ENCODE results near the gene ZFYVE28.
A peak's percentile ranks its signal among the peaks of the same experiment; 100 is the strongest.

Gene ZFYVE28

DNA sequence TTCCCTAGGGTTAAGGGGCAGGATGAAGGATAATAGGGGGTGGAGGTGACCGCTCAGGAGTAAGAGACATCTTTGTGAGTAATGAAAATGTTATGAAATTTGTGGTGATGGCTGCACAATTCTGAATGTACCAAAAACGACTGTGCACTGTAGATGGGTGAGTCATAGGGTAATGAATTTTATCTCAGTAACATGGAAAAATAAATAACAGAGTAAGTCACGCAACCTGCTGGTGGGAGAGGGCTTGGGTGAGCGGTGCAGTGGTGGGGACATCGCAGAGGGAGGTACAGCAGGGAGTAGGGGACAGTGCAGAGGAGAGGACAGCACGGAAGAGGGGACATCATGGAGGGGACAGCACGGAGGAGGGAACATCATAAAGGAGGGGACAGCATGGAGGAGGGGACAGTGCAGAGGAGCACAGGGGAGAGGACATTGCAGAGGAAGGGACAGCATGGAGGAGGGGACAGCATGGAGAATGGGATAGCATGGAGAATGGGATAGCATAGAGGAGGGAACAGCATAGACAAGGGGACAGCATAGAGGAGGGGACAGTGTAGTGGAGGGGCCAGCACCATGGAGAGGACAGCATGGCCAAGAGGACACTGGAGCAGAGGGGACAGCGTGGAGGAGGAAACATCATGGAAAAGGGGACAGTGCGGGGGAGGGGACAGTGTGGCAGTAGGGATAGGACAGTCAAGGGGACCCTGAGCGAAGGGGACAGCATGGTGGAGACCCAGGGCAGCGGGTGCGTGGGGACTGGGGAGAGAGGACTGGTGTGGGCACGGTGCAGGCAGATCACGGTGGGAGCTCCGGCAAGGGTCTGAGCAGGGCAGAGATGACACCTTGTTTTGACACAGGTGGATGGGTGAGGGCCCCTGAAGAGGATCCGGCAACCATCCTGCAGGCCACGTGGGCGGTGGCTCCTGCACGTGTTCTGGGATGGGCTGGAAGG, 88.1 kb downstream of the ZFYVE28 start:
- DNase-seq = no peak

DNA sequence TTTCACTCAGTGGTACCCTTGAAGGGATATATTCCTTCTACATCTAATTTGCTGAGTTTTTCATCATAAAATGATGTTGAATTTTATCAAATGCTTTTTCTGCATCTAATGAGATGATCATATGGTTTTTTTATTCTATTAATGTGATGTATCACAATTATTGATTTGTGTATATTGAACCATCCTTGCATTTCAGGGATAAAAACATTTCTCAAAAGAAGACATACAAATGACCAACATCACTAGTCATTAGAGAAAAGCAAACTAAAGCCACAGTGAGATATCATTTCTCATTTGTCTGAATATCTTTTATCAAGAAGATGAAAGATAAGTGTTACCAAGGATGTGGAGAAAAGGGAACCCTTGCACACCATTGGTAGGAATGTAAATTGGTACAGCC, 90.9 kb downstream of the ZFYVE28 start:
- DNase-seq = no peak

DNA sequence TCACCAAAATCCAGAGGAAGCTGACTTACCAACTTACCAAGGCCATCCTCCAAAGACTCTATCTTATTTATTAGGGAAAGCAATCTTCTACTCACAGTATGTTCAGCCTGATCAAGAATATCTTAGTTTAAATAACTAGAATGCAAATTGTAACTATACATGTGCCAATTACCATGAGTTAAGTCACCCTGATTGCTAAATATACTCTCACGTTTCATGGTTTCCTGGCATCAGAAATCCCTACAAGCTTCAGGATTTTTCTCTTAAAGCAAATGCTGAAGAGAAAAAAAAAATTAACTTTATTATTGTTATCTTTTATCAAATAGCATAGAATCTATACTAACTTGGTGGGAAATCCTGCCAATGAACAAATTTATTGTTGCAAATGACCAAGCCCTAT, 93.6 kb downstream of the ZFYVE28 start:
- DNase-seq = no peak

DNA sequence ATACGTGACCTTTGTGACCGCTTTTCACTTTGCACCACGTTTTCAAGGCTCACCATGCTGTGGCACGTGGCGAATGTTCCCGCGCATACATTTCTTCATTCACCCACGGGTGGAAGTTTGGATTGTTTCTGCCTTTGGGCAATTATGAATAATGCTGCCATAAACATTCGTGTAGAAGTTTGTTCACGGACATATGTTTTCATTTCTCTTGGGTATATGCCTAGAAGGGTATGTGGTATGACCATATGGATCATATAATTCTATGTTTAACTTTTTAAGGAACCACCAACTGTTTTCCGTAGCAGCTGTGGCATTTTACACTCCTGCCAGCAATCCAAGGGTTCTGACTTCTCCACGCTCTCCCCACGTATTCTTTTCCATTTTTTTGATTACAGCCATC, 95.6 kb downstream of the ZFYVE28 start:
- peak; percentile 67 for DNase-seq

DNA sequence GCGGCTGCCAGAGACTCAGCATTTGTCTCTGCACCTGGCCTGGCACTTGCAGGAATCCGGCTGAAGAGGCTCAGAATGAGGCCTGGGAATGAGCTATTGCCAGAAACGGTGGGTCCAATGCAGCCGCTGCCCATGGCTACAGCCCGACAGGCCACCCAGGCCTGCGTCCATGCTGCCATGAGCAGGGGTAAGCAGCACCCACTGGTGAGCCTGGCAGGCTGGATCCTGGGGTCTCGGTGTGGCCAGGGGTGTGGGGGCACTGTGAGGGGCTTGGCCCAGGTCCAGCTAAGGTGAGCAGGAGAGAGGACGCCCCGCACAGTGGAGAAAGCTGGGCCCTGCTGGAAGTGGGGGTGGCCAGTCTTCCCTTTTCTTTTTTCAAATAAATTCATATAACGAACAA, 96.2 kb downstream of the ZFYVE28 start:
- DNase-seq = no peak

DNA sequence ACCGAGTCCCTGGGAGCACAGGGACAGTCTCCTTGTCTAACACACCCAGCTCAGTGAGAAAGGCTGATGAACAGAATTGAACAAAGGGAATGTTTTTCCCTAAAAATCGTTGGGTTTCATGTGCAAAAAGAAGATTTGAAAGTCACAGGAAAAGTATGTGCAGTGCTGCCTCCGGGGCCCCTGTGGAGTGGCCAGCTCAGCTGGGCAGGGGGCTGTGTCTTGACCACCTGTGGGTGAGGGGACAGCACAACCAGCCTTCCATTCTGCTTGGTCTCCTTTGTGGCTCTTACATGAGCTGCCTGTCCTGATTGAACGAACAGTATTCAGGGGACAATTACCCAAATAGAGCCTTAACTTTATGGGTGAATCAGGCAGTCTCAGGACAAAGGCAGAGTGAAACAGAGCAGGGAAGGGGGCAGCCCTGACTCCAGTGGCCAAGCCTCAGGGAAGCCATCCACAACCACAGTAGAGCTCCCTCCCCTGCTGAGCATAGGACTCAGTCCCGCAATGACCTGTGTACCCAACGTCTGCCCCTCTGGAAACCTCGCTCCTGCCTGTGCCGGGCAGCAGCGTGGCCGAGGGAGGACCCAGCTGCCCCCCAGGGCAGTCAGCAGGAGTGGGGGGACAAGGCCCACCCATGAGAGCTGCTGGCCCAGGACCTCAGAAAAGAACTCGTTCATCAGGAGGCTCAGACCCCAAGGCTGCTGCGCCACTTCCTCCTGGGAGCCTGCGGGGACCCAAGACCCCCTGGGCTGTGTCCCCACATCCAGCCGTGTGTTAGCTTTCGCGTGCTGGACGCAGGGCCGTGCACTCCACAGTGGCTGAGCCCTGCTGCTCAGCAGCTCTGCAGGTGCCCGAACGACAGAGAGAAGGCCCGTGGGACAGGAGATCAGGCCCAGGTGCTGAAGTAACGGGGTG, 96.9 kb downstream of the ZFYVE28 start:
- DNase-seq = no peak

DNA sequence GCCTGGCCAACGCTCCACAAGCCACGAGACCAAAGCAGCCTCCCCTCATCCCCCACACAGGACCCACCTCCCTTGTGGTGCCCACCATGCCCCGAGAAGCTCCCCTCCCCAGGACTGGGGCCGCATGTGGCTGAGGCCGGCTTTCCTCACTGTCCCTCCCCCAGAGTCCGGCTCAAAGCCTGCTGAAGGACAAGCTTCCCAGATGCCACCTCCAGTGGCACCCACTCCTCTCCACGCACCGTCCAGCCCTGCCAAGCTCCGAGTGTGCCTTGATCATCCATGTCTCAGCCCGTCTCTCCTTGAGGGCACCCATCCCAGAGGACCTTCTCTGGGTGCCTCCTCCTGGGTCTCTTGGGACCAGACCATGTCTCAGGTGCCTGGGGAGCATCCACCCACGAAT, 97.7 kb downstream of the ZFYVE28 start:
- DNase-seq = no peak

DNA sequence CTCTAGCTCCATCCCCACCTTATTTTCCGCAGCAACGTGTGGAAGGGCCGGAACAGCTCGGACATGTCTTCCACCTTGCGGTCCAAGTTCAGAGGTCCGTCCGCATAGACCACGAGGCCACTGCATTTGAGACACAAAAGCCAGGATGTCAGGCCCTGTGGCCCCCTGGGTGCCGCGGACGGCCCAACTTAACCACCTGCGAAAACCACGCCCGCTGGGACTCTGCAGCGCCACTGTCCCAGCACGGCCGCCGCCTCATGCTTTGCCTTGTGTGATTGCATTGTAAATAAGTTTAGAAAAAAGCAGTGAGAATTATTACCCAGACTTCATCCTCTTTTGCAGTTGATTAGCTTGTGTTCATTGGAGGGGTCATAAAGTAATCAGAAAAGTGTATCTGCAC, 98.3 kb downstream of the ZFYVE28 start:
- no peak for DNase-seq

DNA sequence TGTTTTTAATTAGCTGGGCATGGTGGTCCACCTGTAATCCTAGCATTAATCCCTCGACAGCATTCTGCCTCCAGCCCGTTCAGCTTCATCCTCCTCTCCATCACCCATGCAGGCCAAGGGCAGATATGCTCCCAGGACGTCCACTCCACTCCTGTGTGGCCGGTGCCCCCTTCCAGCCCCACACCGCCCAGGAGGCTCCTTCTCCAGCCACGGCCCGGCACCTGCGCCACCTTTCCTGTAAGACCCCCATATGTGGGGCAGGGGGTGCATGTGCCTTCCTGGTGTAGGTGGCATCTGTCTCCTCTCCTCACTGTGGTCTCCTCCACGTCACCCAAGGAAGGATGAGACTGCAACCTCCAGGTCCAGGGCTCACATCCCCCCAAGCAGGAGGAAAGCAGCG, 99.6 kb downstream of the ZFYVE28 start:
- DNase-seq = no peak

DNA sequence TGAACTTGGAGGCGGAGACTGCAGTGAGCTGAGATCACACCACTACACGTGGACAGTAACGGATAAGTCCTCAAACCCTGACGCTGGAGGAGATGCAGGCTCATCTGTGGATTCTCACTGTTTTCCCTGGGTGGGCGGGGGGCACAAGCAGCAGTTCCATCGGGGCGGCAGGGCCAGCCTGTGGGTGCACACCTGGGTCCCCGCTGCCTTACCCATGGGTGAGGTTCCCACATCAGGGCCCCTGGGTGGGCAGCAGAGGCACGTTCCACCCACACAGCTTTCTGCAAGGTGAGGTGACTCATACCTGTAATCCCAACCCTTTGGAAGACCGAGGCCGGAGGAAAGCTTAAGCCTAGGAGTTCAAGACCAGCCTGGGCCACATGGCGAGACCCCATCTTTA, 100.0 kb downstream of the ZFYVE28 start:
- no peak for DNase-seq

DNA sequence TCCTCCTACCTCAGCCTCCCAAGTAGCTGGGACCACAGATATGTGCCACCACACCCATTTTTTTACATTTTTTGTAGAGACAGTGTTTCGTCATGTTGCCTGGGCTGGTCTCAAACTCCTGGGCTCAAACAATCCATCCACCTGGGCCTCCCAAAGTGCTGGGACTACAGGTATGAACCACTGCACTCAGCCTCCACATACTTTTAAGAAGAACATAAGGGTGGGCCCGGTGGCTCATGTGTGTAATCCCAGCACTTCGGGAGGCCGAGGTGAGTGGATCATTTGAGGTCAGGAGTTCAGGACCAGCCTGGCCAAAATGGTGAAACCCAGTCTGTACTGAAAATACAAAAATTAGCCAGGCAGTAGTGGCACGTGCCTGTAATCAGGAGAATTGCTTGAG, 105.1 kb downstream of the ZFYVE28 start:
- DNase-seq = no peak

DNA sequence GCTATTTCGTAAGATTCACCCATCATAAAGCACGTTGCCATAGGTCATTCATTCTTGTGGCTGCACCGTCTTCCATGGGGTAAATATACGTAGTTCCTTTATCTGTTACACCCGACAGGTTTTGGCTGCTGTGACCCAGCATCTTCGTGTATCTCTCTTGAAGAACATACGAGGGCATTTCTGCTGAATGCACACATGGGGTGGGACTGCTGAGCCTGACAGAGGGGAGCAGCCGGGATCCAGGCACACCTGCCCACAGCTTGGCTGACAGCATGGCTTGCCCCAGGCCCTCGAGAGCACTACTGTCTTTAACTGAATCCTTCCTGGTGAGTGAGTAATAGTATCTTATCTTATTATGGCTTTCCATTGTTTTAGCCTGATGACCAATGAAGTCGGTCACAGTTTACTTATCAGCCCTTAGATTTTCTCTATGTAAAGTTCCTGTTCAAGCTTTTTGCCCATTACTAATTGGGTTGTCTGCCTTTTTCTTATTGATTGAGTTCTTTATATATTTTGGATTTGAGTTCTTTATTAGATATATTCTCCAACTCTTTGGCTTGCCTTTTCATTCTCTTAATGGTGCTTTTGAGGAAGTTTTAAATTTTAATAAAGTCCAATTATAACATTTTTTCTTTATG, 111.6 kb downstream of the ZFYVE28 start:
- no peak for DNase-seq

DNA sequence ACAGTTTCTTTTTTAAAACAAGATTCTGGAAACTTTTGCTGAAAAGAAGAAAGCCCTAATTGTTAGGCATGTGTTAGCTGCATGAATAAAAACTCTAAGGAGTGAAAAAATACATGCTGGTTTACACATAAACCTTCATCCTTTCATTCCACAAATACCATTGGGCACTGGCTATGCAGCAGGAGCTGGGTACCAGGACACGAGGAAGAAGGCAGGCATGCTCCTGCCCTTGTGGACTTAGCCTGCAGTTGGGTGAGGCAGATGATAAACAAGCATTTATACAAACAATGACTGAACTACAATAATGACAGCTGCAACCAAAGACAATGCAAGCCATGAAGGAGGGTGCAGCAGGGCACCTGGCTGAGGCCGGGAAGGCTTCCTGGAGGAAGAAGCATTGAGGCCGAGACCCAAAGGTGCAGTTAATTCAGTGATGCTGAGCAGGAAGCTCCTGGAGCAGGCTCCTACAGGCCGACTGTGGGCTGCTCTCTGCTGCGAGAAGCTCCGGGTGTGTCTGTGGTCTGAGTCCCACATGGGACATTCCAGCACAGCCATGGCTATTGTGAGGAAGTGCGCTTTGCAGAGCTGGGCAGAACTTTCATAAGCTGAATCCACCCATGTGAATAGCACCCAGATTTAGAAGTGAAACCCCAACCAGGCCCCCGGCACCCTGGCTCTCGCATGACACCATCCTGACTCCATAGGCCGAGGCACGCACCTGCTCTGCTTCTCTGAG, 112.5 kb downstream of the ZFYVE28 start:
- DNase-seq = no peak

DNA sequence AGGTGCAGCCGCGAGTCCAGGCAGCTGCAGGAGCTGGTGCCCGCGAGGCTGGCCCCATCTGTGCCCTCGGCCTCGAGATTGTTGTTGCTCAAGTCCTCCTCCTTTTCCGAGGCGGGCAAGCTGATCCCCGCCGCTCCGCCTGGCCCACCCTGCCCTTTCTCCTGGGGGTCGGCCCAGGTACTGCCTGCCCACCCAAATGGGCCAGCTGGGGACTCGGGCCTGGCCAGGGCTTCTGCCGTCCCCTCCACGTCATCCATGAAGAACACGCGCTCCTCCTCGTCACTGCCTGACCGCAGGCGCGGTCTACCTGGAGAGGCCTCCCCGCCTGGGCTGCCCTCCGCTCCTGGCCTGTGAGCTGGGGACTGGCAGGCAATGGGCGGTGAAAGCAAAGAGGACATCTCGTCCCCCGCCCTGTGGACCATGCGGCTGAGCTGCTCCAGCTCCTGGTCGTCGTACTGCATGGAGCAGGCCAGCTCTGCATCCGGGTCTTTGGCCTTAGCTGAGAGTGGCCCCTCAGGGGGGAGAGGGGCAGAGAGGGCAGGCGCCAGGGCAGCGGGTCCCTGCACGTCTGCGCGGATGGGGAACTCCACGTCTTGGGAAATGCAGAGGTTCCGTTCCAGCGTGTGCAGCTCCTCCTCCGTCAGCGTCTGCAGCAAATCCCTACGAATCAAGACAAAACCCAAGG, 113.4 kb downstream of the ZFYVE28 start:
- no peak for DNase-seq

DNA sequence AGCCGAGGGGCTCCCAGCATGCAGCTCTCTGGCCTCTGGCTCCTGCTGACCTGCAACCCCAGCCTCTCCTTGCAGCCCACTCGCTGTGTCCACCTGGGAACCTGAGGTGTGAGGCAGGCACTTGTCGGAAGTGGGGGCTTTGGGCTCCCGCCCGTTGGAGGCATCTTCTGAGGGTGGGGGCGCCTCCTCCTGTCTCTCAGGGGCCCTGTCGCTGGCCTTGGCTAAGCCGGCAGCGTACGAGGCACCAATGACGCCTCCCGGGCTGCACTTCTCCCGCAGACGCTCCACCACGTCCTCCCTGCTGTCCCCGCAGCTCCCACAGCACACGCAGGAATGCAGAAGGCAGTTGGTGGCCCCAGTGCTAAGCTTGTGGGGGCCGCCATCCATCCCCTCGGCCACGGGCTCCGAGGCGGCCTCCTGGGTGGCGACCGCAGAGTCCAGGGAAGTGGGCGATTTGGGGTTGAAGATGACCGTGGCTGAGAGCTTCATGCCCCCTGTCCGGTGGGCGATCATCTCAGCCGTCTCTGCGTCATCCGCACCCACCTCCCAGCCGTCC, 114.0 kb downstream of the ZFYVE28 start:
- no peak for DNase-seq

DNA sequence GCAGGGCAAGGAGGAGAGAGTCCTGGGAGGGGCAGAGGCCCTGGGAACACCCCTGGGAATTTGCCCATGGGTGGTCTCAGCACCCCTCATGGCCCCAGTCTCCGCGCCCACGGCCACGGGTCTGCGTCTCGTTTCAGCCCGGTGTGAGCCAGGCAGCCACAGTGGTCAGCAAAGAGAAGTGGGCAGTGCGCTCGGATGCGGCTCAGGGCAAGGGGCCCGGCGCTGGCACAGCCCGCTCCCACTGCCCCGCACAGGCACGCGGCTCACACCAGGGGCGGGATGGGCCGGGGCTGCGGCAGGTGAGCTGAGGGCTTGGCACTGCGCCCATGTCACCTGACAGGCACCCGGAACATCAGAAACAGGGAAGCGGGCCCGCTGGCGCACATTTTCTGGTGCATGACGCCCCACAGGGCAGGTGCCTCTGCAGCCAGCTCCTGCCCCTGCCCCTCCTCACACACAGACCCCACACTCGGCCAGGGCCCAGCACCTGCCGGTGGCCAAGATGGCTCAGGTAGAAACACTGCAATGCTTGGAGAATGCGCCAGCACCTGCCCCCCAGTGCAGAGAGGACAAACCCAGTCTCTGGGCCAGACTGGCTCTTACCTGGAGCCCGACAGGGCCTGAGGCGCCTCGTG, 114.6 kb downstream of the ZFYVE28 start:
- DNase-seq = no peak

DNA sequence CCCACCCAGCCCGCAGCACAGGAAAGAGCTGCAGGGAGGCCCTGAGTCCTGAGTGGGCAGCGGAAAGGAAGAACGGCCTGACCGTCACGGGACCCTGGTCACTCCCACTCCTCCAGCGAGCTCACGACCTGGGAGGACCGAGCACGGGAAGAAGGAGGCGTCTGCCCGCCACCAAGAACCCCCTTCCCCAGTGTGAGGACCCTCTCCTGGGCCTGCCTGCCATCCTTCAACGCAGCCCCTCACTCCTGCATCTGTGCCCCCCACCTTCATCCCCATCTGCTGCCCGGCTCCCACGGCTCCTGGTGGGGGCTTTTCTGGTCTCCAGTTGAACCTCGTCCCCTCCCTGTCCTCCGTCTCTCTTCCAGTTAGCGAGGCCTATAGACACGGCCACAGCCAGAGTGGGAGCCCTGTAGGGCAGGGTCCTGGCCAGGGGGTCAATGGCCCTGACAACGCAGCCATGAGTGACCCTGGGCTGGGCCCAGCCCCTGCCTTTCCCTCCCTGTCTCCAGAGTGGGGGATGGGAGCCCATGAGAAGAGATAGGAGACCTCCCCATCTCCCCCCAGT, 115.2 kb downstream of the ZFYVE28 start:
- no peak for DNase-seq

DNA sequence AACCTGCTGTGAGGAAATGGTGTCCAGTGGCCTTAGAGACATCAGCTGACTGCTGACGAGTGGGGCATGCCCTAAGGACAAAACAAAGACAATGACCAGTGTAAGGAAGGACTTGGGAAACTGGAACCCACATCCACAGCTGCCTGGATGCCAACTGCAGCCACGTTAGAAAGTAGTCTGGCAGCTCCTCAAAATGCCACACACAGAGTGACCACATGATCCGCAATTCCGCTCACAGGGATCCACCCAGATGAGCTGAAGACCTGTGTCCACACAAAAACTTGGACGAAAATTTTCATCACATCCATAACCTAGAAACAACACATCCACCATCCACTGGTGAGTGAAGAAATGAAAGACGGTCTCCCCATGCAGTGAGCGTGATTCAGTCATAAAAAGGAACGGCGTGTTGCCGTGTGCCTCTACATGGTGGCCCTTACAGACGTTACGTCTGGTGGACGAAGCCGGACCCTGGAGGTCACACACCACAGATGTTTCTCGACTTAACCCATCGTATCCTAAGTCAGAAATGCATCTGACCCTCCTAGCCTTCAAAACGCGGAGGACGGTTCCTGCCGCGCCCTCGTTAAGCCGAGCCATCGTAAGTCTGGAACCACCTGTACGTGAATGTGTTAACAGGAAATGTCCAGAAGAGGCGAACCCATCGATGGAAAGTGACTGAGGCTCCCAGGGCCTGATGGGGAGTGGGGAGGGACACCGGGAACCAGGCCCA, 115.9 kb downstream of the ZFYVE28 start:
- no peak for DNase-seq

DNA sequence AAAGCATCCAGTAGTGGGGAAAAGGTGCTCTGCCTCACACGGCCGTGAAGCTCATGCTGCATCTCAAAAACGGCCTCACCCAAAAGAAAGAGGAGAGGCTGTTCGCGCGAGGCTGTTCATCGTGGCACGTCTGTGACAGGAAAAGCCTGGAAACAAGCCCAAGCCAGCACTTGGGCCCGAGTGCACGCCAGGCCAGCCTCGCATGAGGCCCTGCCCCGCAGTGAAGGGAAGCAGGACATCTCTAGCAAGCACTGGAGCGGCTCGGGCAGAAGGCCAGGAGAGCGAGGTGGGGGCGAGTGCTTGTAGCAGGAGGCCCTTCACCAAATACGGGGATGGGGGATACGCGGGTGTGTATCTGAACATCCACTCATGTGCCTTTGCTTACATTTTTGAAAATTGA, 116.6 kb downstream of the ZFYVE28 start:
- no peak for DNase-seq

DNA sequence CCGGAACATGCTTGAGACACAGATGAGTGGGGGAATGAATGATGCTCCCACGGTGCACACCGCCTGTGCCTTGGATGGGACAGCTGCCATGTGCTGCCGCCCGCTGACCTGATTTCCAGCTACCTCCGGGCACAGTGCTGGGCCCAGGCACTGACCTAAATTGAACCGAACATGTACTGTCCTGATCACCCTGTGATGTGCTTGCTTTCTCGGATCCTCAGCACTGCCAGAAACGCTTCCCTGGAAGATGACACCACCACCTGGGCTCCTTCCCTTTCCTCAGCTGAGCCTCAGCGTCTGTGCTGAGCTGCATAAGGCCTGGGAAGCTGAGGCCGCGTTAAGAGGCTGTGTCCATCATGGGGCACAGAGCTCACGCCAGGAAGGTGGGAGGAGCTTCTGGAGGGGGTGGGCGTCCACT, 117.2 kb downstream of the ZFYVE28 start:
- DNase-seq = no peak
